Measurements from ENCODE around the gene APBB3. TPM values are rescaled to one million over a fixed set of nuclear protein-coding genes. Genes with fewer than 3 reads are reported as not detected.
"Not testable (repeated sequence)": the region's sequence is repeated elsewhere in the genome, so short reads cannot be mapped to it uniquely, and the experiment has no call there.

APBB3 gene
- total RNA-seq, 2 donors from 2014 or later: 12.5 to 19.7 TPM

DNA sequence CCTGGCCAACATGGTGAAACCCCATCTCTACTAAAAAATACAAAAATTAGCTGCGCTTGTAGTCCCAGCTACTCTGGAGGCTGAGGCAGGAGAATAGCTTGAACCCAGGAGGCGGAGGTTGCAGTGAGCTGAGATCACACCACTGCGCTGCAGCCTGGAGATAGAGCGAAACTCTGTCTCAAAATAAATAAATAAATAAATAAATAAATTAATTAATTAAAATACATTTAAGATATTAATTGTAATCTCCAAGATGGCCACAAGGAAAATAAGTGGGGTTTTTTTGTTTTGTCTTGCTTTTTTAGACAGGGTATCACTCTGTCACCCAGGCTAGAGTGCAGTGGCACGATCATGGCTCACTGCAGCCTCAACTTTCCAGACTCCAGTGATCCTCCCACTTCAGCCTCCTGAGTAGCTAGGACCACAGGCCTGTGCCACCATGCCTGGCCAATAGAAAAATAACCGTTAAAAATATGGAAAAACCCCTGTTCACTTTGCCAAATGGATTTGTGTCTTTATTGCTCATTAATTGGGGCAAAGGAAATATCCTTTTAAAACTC is 14.9 kb upstream of the APBB3 start:
- DNase-seq (ENCODE audit: low spot score); intact Hi-C loops (cut with DNase I): not testable (repeated sequence)

GRCh38 chr5:140576776-140577201 is 12.4 kb upstream of the APBB3 start:
- intact Hi-C loops (cut with DNase I): no loop called here
- no peak for DNase-seq (ENCODE audit: low spot score)

- intact Hi-C loops (cut with DNase I): no loop called here
- peak; percentile 89 for DNase-seq (ENCODE audit: low spot score)
Observed at GRCh38 chr5:140575309-140575708, 10.9 kb upstream of the APBB3 start.

DNA sequence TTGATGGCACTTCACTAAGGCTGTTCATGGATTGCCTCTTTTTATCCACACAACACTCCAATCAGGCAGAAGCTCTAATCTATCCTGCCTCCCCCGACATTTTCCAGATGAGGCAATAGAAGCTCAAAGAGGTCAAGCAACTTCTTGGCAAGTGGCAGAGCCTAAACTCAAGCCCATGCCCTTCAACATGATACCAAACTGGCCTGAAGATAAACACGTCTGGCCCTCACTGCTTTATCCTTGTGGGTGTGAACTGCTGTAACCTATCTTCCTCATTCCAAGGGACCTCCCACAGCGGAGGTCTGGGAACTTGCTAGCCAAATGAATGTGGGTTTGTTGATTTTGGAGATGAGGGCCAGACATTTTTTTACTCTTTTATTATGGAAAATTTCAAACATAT is 9.8 kb upstream of the APBB3 start:
- intact Hi-C loops (cut with DNase I): no loop called here
- no peak for DNase-seq (ENCODE audit: low spot score)

- intact Hi-C loops (cut with DNase I): no loop called here
- DNase-seq (ENCODE audit: low spot score): no peak
Observed at GRCh38 chr5:140573683-140574082, 9.3 kb upstream of the APBB3 start.

DNA sequence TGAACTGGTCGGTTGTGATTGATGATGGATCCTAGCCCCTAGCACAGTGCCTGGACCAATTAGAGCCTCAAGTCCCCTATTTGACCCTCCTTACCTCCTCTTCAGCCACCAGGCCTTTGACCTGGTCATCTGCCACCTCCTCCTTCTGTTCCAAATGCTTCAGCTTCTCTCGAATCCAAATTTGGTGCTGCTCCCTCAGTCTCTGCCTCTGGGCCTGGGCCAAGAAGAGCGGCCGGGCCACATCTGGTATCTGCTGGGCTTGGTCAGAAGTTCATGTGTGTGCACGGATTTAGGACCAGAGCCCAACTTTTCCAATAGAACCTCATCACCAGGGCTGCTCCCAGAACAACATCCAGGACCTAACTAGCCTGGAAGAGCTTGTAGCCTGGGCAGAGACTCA is 6.7 kb upstream of the APBB3 start:
- intact Hi-C loops (cut with DNase I): no loop called here
- DNase-seq (ENCODE audit: low spot score): peak; percentile 80

GRCh38 chr5:140570488-140570887 is 6.1 kb upstream of the APBB3 start:
- intact Hi-C loops (cut with DNase I): no loop called here
- DNase-seq (ENCODE audit: low spot score): no peak

DNA sequence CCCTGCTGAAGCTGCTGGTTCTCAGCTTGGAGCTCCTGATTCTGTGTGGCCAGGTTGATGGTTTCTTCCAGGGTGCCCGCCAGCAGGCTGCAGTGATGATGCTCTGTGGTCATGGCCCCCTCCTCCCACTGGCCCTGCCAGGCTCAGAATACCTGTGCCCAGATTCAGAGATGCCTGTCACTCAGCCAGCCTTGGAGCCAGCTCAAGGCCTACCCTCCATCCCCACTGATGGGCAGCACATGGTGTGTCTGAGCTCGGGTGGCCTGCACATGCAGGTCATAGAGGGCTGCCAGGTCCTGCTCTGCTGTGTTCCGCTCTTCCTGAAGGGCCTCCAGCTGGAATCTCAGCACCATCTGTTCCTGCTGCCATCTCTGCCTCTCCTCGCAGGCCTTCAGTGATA is 5.7 kb upstream of the APBB3 start:
- DNase-seq (ENCODE audit: low spot score): peak; percentile 70
- intact Hi-C loops (cut with DNase I): no loop called here

DNA sequence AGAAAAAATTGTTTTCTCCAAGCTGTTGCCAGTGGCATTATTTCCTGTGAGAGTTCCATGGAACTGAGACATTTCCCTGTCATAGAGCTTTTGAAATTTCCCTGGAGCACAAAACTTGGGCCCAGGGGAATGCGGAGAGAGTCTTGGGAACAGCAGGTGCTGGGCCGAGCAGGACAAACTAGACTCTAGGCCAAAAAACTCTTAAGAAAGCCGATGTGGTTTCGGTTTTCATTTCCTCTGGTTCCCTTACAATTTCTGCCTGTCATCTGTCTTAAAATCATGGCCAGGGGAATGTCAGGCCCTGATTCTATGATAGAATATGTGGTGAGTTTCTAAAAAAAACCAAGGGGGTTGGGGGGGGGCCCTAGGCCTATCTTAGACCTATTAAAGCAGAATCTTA is 4.8 kb upstream of the APBB3 start:
- DNase-seq (ENCODE audit: low spot score): peak; percentile 64
- intact Hi-C loops (cut with DNase I): loop anchor here in 1 of 2 donors (10.0 kb wide), 1 partner anchor 66 kb away; the partner anchor contains the start of genes CD14 and TMCO6

DNA sequence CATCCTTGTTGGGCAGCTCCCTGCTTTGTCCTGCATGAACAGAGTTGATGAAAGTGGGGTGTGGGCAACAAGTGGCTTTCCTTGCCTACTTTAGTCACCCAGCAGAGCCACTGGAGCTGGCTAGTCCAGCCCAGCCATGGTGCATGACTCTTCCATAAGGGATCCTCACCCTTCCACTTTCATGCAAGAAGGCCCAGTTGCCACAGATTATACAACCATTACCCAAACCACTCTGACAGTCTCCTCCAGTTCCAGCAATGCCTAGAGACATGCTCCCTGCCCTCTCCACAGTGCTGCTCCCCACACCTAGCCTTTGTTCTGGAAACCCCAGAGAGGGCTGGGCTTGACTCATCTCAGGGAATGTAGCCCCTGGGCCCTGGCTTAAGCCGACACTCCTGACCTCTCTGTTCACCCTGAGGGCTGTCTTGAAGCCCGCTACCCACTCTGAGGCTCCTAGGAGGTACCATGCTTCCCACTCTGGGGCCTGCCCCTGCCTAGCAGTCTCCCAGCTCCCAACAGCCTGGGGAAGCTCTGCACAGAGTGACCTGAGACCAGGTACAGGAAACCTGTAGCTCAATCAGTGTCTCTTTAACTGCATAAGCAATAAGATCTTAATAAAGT is 4.2 kb upstream of the APBB3 start:
- DNase-seq (ENCODE audit: low spot score): no peak
- intact Hi-C loops (cut with DNase I): loop anchor here in 1 of 2 donors (10.0 kb wide), 1 partner anchor 66 kb away; the partner anchor contains the start of genes CD14 and TMCO6

GRCh38 chr5:140567871-140568270 is 3.5 kb upstream of the APBB3 start:
- intact Hi-C loops (cut with DNase I): loop anchor here in 1 of 2 donors (10.0 kb wide), 1 partner anchor 67 kb away; the partner anchor contains the start of genes CD14 and TMCO6
- DNase-seq (ENCODE audit: low spot score): no peak

- intact Hi-C loops (cut with DNase I): loop anchor here in 1 of 2 donors (10.0 kb wide), 1 partner anchor 68 kb away; the partner anchor contains the start of genes CD14 and TMCO6
- peak; percentile 67 for DNase-seq (ENCODE audit: low spot score)
Observed at GRCh38 chr5:140567136-140567818, 2.9 kb upstream of the APBB3 start.

GRCh38 chr5:140566665-140567064 is 2.3 kb upstream of the APBB3 start:
- DNase-seq (ENCODE audit: low spot score): peak; percentile 35
- intact Hi-C loops (cut with DNase I): loop anchor here in 1 of 2 donors (10.0 kb wide), 1 partner anchor 68 kb away; the partner anchor contains the start of genes CD14 and TMCO6

- intact Hi-C loops (cut with DNase I): loop anchor here in 1 of 2 donors (10.0 kb wide), 1 partner anchor 69 kb away; the partner anchor contains the start of genes CD14 and TMCO6
- DNase-seq (ENCODE audit: low spot score): peak; percentile 58
Observed at GRCh38 chr5:140565780-140566095, 1.3 kb upstream of the APBB3 start.

DNA sequence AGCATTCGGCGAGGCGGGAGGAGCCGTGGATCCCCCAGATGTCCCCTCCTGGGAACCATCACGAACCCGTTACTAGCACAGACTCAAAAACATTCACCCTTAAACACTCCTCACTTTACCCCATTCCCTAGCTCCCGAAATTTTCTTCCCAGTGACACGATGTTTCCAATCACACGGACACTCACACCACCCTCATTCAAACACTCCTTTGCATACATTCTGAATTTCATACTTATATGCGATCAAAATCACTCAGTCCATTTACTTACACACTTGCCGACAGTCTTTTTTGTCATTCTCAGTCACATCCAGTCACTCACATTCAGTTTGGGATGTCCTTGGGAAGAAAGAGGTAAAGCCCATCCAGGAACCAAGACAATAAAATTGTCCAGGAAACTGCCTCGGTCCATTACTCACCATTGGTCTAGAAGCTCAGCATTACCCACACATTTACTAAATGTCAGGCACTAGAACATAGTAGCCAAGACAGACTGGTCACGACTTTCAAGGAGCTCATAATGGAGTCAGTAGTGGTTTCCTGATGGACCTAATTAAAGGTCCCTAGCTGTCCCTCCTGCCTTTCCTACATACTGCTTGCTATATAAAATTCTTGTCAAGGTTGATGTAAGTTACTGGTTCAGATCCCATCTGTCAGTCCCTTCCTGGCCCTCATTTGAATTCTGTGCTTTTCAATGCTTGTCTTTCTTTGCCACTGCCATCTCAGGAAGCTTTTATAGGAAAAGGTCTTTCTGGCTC is 804 bp upstream of the APBB3 start:
- no peak for DNase-seq (ENCODE audit: low spot score)
- intact Hi-C loops (cut with DNase I): loop anchor here in 1 of 2 donors (10.0 kb wide), 1 partner anchor 70 kb away; the partner anchor contains the start of genes CD14 and TMCO6

DNA sequence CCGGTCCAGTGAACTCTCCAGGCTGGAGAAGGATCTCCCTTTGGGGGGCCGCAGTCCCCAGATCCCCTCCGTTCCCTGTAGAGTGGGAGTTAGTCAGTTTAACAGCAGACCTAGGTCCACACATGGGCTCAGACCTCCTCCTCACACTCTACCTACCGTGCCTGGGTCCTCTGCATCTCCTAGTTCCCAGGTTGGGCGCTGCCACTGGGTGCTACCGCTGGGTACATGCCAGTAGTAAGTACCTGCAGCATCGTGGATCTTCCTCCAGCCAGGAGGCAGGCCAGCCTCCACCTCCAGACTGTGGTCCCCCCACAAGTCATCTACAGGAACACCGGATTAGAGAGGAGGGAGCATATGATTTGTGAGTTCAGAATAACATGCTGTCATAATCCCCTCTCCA is 802 bp downstream of the APBB3 start:
- intact Hi-C loops (cut with DNase I): loop anchor here (5.0 to 10.0 kb wide), 2 partner anchors 71 to 74 kb away; partner anchors contain the start of genes TMCO6 (in 2 of the 2) and CD14 (in 1 of the 2)
- DNase-seq (ENCODE audit: low spot score): peak; percentile 79

- intact Hi-C loops (cut with DNase I): loop anchor here (5.0 to 10.0 kb wide), 2 partner anchors 73 to 75 kb away; partner anchors contain the start of genes TMCO6 (in 2 of the 2) and CD14 (in 1 of the 2)
- DNase-seq (ENCODE audit: low spot score): peak; percentile 52
Observed at GRCh38 chr5:140561753-140562523, 2.5 kb downstream of the APBB3 start.

GRCh38 chr5:140560227-140560626 is 4.2 kb downstream of the APBB3 start:
- intact Hi-C loops (cut with DNase I): loop anchor here (5.0 to 10.0 kb wide), 2 partner anchors 75 to 77 kb away; partner anchors contain the start of genes TMCO6 (in 2 of the 2) and CD14 (in 1 of the 2)
- DNase-seq (ENCODE audit: low spot score): no peak
